RWPE2 (cell line): ENCODE data around the gene OR4F15.
"Not testable (repeated sequence)": the region's sequence is repeated elsewhere in the genome, so short reads cannot be mapped to it uniquely, and the experiment has no call there.

Experiments
- ATAC-seq: fragments of 200-7000 bp; cut with Tn5 transposase; 3 replicates; pipeline ENCODE4 v1.9.1; 2021; ENCODE audit warnings: low read depth
- DNase-seq: peaks from one replicate; pipeline ENCODE4 v3.0.0-alpha.2; 2020; ENCODE audit warnings: low spot score
- H3K27ac ChIP-seq: fragments of 450-650 bp; 2 replicates; pipeline ENCODE4 v1.5.1; 2017; ENCODE audit warnings: mild to moderate bottlenecking; ENCODE audit not compliant: poor library complexity, severe bottlenecking
- H3K27me3 ChIP-seq: fragments of 250-450 bp; sonication (Bioruptor Pico); 2 replicates; pipeline ENCODE4 v1.5.1; 2021; ENCODE audit warnings: mild to moderate bottlenecking, moderate library complexity; ENCODE audit not compliant: insufficient read depth, poor library complexity, severe bottlenecking
- H3K36me3 ChIP-seq: fragments of 250-450 bp; sonication (Bioruptor Pico); 2 replicates; pipeline ENCODE4 v1.5.1; 2020; ENCODE audit warnings: low read depth, mild to moderate bottlenecking, moderate library complexity
- H3K4me1 ChIP-seq: fragments of 250-450 bp; sonication (Bioruptor Pico); 2 replicates; pipeline ENCODE4 v1.5.1; 2021; ENCODE audit warnings: mild to moderate bottlenecking, moderate library complexity; ENCODE audit not compliant: insufficient read depth, poor library complexity, severe bottlenecking
- H3K4me3 ChIP-seq: fragments of 250-450 bp; sonication (Bioruptor Pico); 2 replicates; pipeline ENCODE4 v1.5.1; 2021; ENCODE audit warnings: mild to moderate bottlenecking, moderate library complexity; ENCODE audit not compliant: severe bottlenecking
- H3K9me3 ChIP-seq: fragments of 250-450 bp; sonication (Bioruptor Pico); 2 replicates; pipeline ENCODE4 v1.5.1; 2021; ENCODE audit warnings: mild to moderate bottlenecking, moderate library complexity; ENCODE audit not compliant: severe bottlenecking
- CTCF ChIP-seq: fragments of 450-650 bp; IDR thresholded peaks from one replicate; pipeline ENCODE4 v1.5.1; 2017; ENCODE audit warnings: mild to moderate bottlenecking, moderate library complexity; ENCODE audit not compliant: poor library complexity, severe bottlenecking

The OR4F15 gene

GRCh38 chr15:101811902-101812301 is at the start of gene OR4F15:
Gene OR4F15, plus strand, starts transcription at chr15:101812202. Its CDS starts 5,985 bp downstream, at chr15:101818187.
- H3K27me3 ChIP-seq: peaks cover 49% of the 10 kb centered on the region
- no peaks in the 10 kb centered on the region for H3K36me3 ChIP-seq
- no peak for TF ChIP-seq CTCF
- no peaks in the 10 kb centered on the region for H3K4me1 ChIP-seq
- H3K27ac ChIP-seq: no peak within 1 kb of the TSS
- ATAC-seq (no peak), DNase-seq (no peak)
- H3K9me3 ChIP-seq: no peaks in the 10 kb centered on the region
- no peak within 1 kb of the TSS for H3K4me3 ChIP-seq

- H3K36me3 ChIP-seq, H3K27ac ChIP-seq, H3K4me3 ChIP-seq, H3K4me1 ChIP-seq, DNase-seq, H3K9me3 ChIP-seq: not testable (repeated sequence)
- H3K27me3 ChIP-seq: peaks cover 12% of the 10 kb centered on the region
- peak; percentile 53; the same call in 2 of the 3 replicates for ATAC-seq
Observed at GRCh38 chr15:101764669-101765339, 47.2 kb upstream of the OR4F15 start.

- H3K27me3 ChIP-seq: peaks cover 15% of the 10 kb centered on the region
- ATAC-seq, H3K4me3 ChIP-seq, H3K27ac ChIP-seq, DNase-seq, H3K9me3 ChIP-seq, H3K36me3 ChIP-seq, H3K4me1 ChIP-seq: not testable (repeated sequence)
Observed at GRCh38 chr15:101765340-101765671, 46.7 kb upstream of the OR4F15 start.

- Histone ChIP-seq H3K27me3 (peaks cover 18% of the 10 kb centered on the region), H3K9me3 (no peaks in the 10 kb centered on the region), H3K36me3 (no peaks in the 10 kb centered on the region), H3K27ac (no peak overlapping the region), H3K4me1 (no peaks in the 10 kb centered on the region), H3K4me3 (no peak overlapping the region)
- DNase-seq: no peak
- ATAC-seq: no peak
- no peak for TF ChIP-seq CTCF
Observed at GRCh38 chr15:101765772-101766456, 46.1 kb upstream of the OR4F15 start.

- not testable (repeated sequence) for H3K9me3 ChIP-seq, H3K27ac ChIP-seq, H3K4me1 ChIP-seq, DNase-seq, H3K36me3 ChIP-seq, H3K4me3 ChIP-seq
- peaks cover 23% of the 10 kb centered on the region for H3K27me3 ChIP-seq
- peak; percentile 28 for TF ChIP-seq CTCF
- ATAC-seq: peak; percentile 40; the same call in 2 of the 3 replicates
Observed at GRCh38 chr15:101767083-101767640, 44.8 kb upstream of the OR4F15 start.
